GM12875 (cell line): ENCODE results near the gene RPTN.
A peak's percentile ranks its signal among the peaks of the same experiment; 100 is the strongest.
"Not testable (repeated sequence)": the region's sequence is repeated elsewhere in the genome, so short reads cannot be mapped to it uniquely, and the experiment has no call there.

Experiments
- H3K4me3 ChIP-seq: one replicate; pipeline ENCODE4 v1.5.1; 2011; ENCODE audit warnings: low read depth, low read length, control low read depth
- CTCF ChIP-seq: IDR thresholded peaks from 2 replicates; pipeline ENCODE4 v1.5.1; 2011; ENCODE audit warnings: low read depth, mild to moderate bottlenecking, control low read depth, inconsistent platforms, low read length, moderate library complexity, borderline replicate concordance; ENCODE audit not compliant: insufficient read depth

The RPTN gene

DNA sequence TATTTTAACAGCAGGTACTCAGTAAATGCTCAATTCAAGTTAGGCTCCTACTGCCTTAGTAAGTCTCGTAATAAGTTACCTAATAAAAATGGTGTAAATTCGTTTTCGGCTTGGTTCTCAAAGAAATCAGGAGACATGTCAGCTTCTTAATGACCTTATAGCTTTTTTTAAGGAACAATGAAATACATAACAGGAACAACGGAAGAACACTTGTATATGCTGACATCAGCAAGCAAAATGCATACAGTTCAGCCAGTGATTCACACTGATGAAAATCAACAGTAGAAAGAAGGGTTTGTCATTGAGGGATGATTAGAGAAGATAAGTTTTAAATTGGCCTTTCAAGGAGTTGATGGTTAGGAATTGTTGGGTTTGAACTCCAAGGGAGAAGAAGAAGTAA is 13.3 kb downstream of the RPTN start:
- no peak overlapping the region for H3K4me3 ChIP-seq
- TF ChIP-seq CTCF = no peak

DNA sequence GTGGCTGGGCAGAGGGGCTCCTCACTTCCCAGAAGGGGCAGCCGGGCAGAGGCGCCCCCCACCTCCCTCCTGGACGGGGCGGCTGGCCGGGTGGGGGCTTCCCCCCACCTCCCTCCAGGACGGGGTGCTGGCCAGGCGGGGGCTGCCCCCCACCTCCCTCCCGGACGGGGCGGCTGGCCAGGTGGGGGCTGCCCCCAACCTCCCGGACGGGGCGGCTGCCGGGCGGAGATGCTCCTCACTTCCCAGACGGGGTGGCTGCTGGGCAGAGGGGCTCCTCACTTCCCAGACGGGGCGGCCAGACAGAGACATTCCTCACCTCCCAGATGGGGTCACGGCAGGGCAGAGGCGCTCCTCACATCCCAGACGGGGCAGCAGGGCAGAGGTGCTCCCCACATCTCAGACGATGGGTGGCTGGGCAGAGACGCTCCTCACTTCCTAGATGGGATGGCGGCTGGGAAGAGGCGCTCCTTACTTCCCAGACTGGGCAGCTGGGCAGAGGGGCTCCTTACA is 14.3 kb downstream of the RPTN start:
- H3K4me3 ChIP-seq = not testable (repeated sequence)

DNA sequence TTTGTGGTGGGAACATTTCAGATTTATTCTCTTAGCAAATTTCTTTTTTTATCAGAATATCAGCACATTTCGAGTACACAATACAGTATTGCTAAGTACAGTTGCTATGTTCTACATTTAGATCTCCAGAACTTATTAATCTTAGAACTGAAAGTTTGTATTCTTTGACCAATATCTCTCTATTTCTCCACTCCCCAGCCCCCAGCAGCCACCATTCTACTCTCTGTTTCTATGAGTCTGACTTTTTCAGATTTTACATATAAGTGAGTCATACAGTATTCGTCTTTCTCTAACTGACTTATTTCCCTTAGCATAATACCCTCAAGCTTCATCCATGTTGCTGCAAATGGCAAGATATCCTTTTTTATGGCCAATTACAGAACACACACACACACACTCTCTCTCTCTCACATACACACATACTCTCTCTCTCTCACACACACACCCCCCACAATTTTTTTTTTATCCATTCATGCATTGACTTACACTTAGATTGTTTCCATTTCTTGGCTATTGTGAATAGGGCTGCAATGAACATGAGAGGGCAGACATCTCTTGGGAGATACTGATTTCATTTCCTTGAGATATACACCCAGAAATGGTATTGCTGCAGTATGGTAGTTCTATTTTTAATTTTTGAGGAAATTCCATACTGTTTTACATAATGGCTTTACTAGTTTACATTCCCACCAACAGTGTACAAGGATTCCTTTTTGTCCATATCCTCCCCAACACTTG is 15.7 kb downstream of the RPTN start:
- TF ChIP-seq CTCF = no peak
- no peak overlapping the region for H3K4me3 ChIP-seq

GRCh38 chr1:152141971-152142584 is 16.9 kb downstream of the RPTN start:
- peak; percentile 72 for TF ChIP-seq CTCF
- H3K4me3 ChIP-seq = no peak overlapping the region

DNA sequence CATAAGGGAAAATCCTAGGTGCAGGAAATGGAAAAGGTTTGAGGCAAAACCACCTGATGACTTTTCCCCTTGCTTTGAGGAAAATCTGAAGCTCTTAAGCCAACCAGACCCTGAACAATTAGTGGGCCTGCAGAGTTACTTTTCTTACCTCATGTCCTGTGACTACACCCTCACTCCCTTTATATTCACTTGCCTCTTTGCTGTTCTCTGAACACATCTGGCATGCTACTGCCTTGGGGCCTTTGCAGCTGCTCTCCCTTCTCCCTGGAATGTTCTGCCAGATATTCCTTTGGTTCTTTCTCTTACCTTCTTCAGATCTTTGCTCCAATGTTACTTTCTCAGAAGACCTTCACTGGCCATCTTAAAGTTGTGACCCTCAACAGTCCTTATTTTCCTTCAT is 21.8 kb downstream of the RPTN start:
- no peak for TF ChIP-seq CTCF
- no peak overlapping the region for H3K4me3 ChIP-seq

DNA sequence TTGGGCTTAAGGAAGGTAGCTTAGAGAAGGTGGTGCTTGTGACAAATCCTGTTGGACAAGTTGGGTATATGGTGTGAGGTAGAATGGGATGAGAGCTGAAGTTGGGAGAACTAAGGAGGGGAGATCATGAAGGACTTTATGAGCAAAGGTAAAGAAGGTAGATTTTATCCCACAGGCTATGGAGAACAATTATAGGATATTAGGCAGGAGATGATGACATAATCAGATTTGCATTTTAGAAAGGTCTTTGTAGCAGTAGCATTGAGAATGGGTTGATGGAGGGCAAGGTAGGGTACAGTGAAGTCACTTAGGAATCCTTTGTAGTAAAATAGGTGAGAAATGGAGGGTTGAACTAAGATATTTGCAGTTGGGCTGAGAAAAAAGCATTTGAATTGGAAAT is 28.8 kb downstream of the RPTN start:
- H3K4me3 ChIP-seq = no peak overlapping the region
- no peak for TF ChIP-seq CTCF

GRCh38 chr1:152127673-152128072 is 31.4 kb downstream of the RPTN start:
- no peak for TF ChIP-seq CTCF
- no peak overlapping the region for H3K4me3 ChIP-seq
